HepG2 (cell line): ENCODE measurements around the gene ANXA3. TPM values are rescaled to one million over a fixed set of nuclear protein-coding genes. Genes with fewer than 3 reads are reported as not detected.
A peak's percentile ranks its signal among the peaks of the same experiment; 100 is the strongest.

Experiments
- ATAC-seq: fragments of 200-7000 bp; cut with Tn5 transposase; 3 replicates; pipeline ENCODE4 v1.9.1; 2020; ENCODE audit warnings: mild to moderate bottlenecking, moderate library complexity
- BruUV-seq: library from RNA; stranded (reverse); fragments of 400-500 nt; replicated peaks from 2 replicates; lab custom pipeline; 2021; lab: Mats Ljungman, UMichigan
- CTCF ChIA-PET: fragments of 300-600 bp; formaldehyde crosslinking; extraction: SDS; loops from one replicate; lab custom pipeline; 2021; ENCODE audit warnings: low total read pairs, inconsistent platforms, low intra/inter-chr PET ratio; lab: Yijun Ruan, JAX
- POLR2A ChIA-PET: fragments of 350-600 bp; sonication (Branson Sonifier 250); formaldehyde crosslinking; loops from one replicate; lab custom pipeline; 2020; ENCODE audit warnings: antibody characterized with exemption, inconsistent platforms; lab: Yijun Ruan, JAX
- DNase-seq: peaks from one replicate; pipeline ENCODE4 v3.0.0-alpha.2; 2015; ENCODE audit warnings: low spot score
- FAIRE-seq: peaks from 3 replicates; lab custom pipeline; 2011; peaks lifted over from hg19 to GRCh38; lab: Jason Lieb, UNC
- H2AFZ ChIP-seq: one replicate; pipeline ENCODE4 v1.6.1; 2011; ENCODE audit warnings: low read length, inconsistent platforms
- H3K27ac ChIP-seq: fragments of 300-600 bp; 3 replicates; pipeline ENCODE4 v1.8.0; 2011; ENCODE audit warnings: mixed run types, mild to moderate bottlenecking, mixed read lengths, low read length, inconsistent platforms; ENCODE audit not compliant: insufficient read depth; ENCODE audit errors: extremely low read length
- H3K27me3 ChIP-seq, 2 experiments: fragments of 200-600 bp in 1 of 2; 2 replicates in 1 of 2; 3 replicates in 1 of 2; pipeline versions ENCODE4 v1.6.0 to v1.8.0; 2011; ENCODE audit warnings: low read length in 2 of 2, mild to moderate bottlenecking in 2 of 2, moderate library complexity in 2 of 2, inconsistent platforms in 1 of 2; ENCODE audit not compliant: insufficient read depth in 2 of 2, control insufficient read depth in 1 of 2
- H3K36me3 ChIP-seq, 2 experiments: fragments of 200-600 bp in 1 of 2; replicated peaks in 1 of 2; 2 replicates in 1 of 2; 3 replicates in 1 of 2; pipeline versions ENCODE4 v1.5.1 to v1.8.0; 2011; ENCODE audit warnings: low read length in 2 of 2, inconsistent platforms in 1 of 2; ENCODE audit not compliant: insufficient read depth in 2 of 2, control insufficient read depth in 1 of 2
- H3K4me1 ChIP-seq: 2 replicates; pipeline ENCODE4 v1.5.1; 2012; ENCODE audit warnings: low read length, inconsistent platforms; ENCODE audit not compliant: insufficient read depth
- H3K4me2 ChIP-seq: 2 replicates; pipeline ENCODE4 v1.6.0; 2011; ENCODE audit warnings: low read depth, low read length, inconsistent platforms
- H3K4me3 ChIP-seq, 3 experiments: fragments of 200-600 bp in 1 of 3; sonication (generic), shearing (Covaris generic) in 1 of 3; replicated peaks in 1 of 3; 2 replicates each; pipeline ENCODE4 v1.5.1; 2011 to 2016; ENCODE audit warnings: low read length in 3 of 3, inconsistent platforms in 2 of 3, low read depth in 2 of 3, mild to moderate bottlenecking in 2 of 3, control low read depth in 1 of 3, mixed read lengths in 1 of 3; ENCODE audit not compliant: insufficient read depth in 1 of 3
- H3K79me2 ChIP-seq: one replicate; pipeline ENCODE4 v1.6.1; 2011; ENCODE audit warnings: low read length, inconsistent platforms; ENCODE audit not compliant: insufficient read depth
- H3K9ac ChIP-seq: 2 replicates; pipeline ENCODE4 v1.6.0; 2011; ENCODE audit warnings: mild to moderate bottlenecking, low read depth, low read length, inconsistent platforms; ENCODE audit not compliant: insufficient read depth
- H3K9me3 ChIP-seq: 2 replicates; pipeline ENCODE4 v1.5.1; 2012; ENCODE audit warnings: mild to moderate bottlenecking, low read length
- H4K20me1 ChIP-seq: 2 replicates; pipeline ENCODE4 v1.6.0; 2011; ENCODE audit warnings: inconsistent platforms, mild to moderate bottlenecking, low read length, moderate library complexity; ENCODE audit not compliant: insufficient read depth
- CREB1 ChIP-seq, 2 experiments: fragments of 450-650 bp in 1 of 2; IDR thresholded peaks; 2 replicates each; pipeline ENCODE4 v1.6.1; 2016 to 2017; ENCODE audit warnings: control low read depth in 1 of 2, mild to moderate bottlenecking in 1 of 2, missing compliant biosample characterization in 1 of 2, missing genetic modification characterization in 1 of 2
- MAFK ChIP-seq, 2 experiments: IDR thresholded peaks in 1 of 2; conservative IDR thresholded peaks in 1 of 2; 2 replicates each; pipeline ENCODE4 v1.6.1; 2011; ENCODE audit warnings: improper control_type of control experiment in 2 of 2, low read length in 2 of 2
- THAP11 ChIP-seq: IDR thresholded peaks from 2 replicates; pipeline ENCODE4 v1.6.1; 2016; ENCODE audit warnings: missing biosample characterization, missing genetic modification reagents
- ZNF143 ChIP-seq: sonication (generic); formaldehyde crosslinking; IDR thresholded peaks from 2 replicates; pipeline ENCODE4 v1.4.0; 2020; ENCODE audit warnings: missing genetic modification reagents
- ZNF350 ChIP-seq: sonication (generic); formaldehyde crosslinking; IDR thresholded peaks from 2 replicates; pipeline ENCODE4 v1.4.0; 2020; ENCODE audit warnings: mild to moderate bottlenecking, low read depth, missing genetic modification reagents, borderline replicate concordance
- whole genome bisulfite sequencing: methylation state at CpG from one replicate; pipeline ENCODE4 v1.1.6; 2017; ENCODE audit warnings: low lambda C conversion rate; 5-methylcytosine and 5-hydroxymethylcytosine counted together
- in situ Hi-C: cut with HindIII; loops from 2 replicates; pipeline ENCODE4 v1.10.0; 2017; ENCODE audit warnings: low pct_unique_long_range_greater_than_20kb; ENCODE audit not compliant: extremely low pct_ligation_motif_present
- intact Hi-C: fragments of 100-400 bp; cut with micrococcal nuclease; formaldehyde crosslinking; loops from one replicate; pipeline ENCODE4 v1.10.0; 2022; ENCODE audit not compliant: unreplicated experiment
- polyA plus RNA-seq, 8 experiments: library from polyadenylated mRNA; depleted of rRNA in 3 of 8; stranded (reverse) in 7 of 8; unstranded in 1 of 8; fragments of >200 nt; fragmentation: Illumina TruSeq in 4 of 8; extraction: Trizol in 4 of 8; gene quantifications; 2 replicates each; pipeline versions ENCODE4 v1.2.1 to v1.2.3, GENCODE V29; 2011 to 2016; ENCODE audit warnings: low read depth in 4 of 8, missing spikeins in 1 of 8, mixed read lengths in 1 of 8; ENCODE audit not compliant: insufficient read depth in 1 of 8
- total RNA-seq, 5 experiments: library from RNA; depleted of rRNA; stranded (reverse); fragments of >200 nt; fragmentation: Illumina TruSeq; extraction: Trizol; gene quantifications; 2 replicates each; pipeline ENCODE4 v1.2.3, GENCODE V29; 2016; ENCODE audit warnings: low read depth in 1 of 5
- TF ChIP-seq, protein P1 (sequence below): sonication (generic); formaldehyde crosslinking; IDR thresholded peaks from 2 replicates; pipeline ENCODE4 v1.8.1; 2022; ENCODE audit warnings: low read depth, mild to moderate bottlenecking, missing genetic modification reagents

ANXA3 gene
- total and polyA plus RNA-seq, 2 of the 13 experiments (the other 11 are each of a cell fraction or from before 2014, with no cell fraction given), result 6.5 to 6.9 TPM

DNA sequence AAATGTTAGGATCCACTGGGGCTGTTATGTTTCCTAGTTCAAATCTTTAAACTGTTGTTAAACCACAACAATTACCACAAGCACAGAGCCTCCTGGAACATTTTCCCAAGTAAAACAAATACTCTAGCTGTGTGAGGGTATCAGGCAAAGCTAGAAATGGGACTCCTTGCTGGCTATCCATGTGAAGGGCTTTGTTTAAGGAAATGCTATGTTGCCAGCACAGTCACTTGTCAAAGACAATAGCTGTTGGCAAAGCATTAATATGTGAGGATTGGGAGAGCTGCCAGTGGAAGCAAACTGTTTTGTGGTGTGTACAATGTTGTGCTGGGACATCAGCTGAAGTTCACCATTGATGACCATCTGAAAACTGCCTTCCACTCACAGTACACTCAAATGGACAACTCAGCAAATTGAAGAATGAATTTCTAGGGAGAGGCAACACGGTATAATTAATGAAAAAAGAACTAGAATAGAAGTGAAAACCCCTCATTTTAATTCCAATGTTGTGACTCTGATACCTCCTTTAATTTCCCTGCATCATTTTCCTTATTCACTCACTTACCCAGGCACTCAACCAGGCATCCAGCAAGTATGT lies 100.8 kb downstream of the ANXA3 start:
- no peak overlapping the region for H3K4me3 ChIP-seq
- no peak overlapping the region for H3K9ac ChIP-seq
- H3K36me3 ChIP-seq, result no peaks in the 10 kb centered on the region
- no peaks in the 10 kb centered on the region for H3K9me3 ChIP-seq
- intact Hi-C loops, result no loop called here
- FAIRE-seq, result no peak
- H2AFZ ChIP-seq, result no peak overlapping the region
- no peaks in the 10 kb centered on the region for H3K79me2 ChIP-seq
- H3K27me3 ChIP-seq, result no peaks in the 10 kb centered on the region
- in situ Hi-C loops, result no loop called here
- H3K27ac ChIP-seq, result no peak overlapping the region
- TF ChIP-seq, protein P1, sequence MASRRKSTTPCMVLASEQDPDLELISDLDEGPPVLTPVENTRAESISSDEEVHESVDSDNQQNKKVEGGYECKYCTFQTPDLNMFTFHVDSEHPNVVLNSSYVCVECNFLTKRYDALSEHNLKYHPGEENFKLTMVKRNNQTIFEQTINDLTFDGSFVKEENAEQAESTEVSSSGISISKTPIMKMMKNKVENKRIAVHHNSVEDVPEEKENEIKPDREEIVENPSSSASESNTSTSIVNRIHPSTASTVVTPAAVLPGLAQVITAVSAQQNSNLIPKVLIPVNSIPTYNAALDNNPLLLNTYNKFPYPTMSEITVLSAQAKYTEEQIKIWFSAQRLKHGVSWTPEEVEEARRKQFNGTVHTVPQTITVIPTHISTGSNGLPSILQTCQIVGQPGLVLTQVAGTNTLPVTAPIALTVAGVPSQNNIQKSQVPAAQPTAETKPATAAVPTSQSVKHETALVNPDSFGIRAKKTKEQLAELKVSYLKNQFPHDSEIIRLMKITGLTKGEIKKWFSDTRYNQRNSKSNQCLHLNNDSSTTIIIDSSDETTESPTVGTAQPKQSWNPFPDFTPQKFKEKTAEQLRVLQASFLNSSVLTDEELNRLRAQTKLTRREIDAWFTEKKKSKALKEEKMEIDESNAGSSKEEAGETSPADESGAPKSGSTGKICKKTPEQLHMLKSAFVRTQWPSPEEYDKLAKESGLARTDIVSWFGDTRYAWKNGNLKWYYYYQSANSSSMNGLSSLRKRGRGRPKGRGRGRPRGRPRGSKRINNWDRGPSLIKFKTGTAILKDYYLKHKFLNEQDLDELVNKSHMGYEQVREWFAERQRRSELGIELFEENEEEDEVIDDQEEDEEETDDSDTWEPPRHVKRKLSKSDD (CRISPR knock-in tag), result no peak
- peak in 1 of 2 experiments; percentile 27; a peak in 1 of 4 replicates for TF ChIP-seq MAFK (conservative IDR thresholded peaks at IDR 0.05 in 1 of 2, IDR thresholded peaks at IDR 0.05 in 1 of 2; ENCODE audit: low read length in 2 of 2)
- TF ChIP-seq, all 625 proteins: peak for 1
- no TSS peak for BruUV-seq
- DNase-seq, result no peak
- peaks cover 11% of the 10 kb centered on the region for H3K4me1 ChIP-seq
- 0% methylated on average over 1 of the region's 1 CpG for WGBS
- H3K4me2 ChIP-seq, result no peak overlapping the region
- no peaks in the 10 kb centered on the region for H4K20me1 ChIP-seq
- CTCF ChIA-PET, result no interaction called here
- no peak for ATAC-seq
- POLR2A ChIA-PET, result no interaction called here

DNA sequence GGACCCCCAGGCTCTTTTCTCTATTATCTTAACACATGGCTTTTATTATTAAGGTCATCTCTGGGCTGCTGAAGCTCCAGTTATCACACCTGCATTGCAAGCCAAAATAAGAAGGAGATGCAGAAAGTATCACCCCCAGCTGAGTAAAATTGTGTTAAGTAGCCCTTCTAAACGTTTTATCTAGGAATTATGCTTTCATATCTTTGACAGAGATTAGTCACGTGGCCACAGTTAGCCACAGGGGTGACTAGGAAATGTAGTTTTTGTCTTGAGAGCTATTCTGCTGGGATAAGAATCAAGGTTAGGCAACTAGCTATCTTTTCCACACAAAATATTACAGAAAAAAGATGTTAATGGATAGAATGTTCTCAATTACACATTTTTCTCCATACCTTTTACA lies 102.1 kb downstream of the ANXA3 start:
- peaks cover 11% of the 10 kb centered on the region for H3K4me1 ChIP-seq
- H2AFZ ChIP-seq, result no peak overlapping the region
- ATAC-seq (no peak), DNase-seq (no peak), FAIRE-seq (no peak)
- no peak overlapping the region for H3K9ac ChIP-seq
- H3K9me3 ChIP-seq, result no peaks in the 10 kb centered on the region
- H3K27ac ChIP-seq, result no peak overlapping the region
- H3K4me3 ChIP-seq, result no peak overlapping the region
- H3K4me2 ChIP-seq, result no peak overlapping the region
- no TSS peak for BruUV-seq
- no peaks in the 10 kb centered on the region for H3K79me2 ChIP-seq
- H3K27me3 ChIP-seq, result no peaks in the 10 kb centered on the region
- in situ Hi-C loops, result no loop called here
- no peaks in the 10 kb centered on the region for H4K20me1 ChIP-seq
- no peaks in the 10 kb centered on the region for H3K36me3 ChIP-seq
- 11% methylated on average over 2 of the region's 2 CpGs for WGBS
- intact Hi-C loops, result no loop called here
- TF ChIP-seq THAP11 (CRISPR knock-in tag), result peak; percentile 87
- TF ChIP-seq ZNF143 (CRISPR knock-in tag), result peak; percentile 29; the same call in 1 of the 2 replicates
- TF ChIP-seq ZNF350, result no peak
- no peak for TF ChIP-seq CREB1 (IDR thresholded peaks at IDR 0.05)
- TF ChIP-seq CREB1 (CRISPR knock-in tag; IDR thresholded peaks at IDR 0.05), result no peak
- ChIA-PET CTCF (no interaction called here), POLR2A (no interaction called here)
